D721Med (cell line): ENCODE results near the gene TSPAN9.

Experiments used
- DNase-seq: peaks from one replicate; pipeline ENCODE4 v3.0.0; 2011; ENCODE audit warnings: low spot score; ENCODE audit not compliant: insufficient read length
- FAIRE-seq: peaks from 2 replicates; lab custom pipeline; 2011; peaks lifted over from hg19 to GRCh38; lab: Jason Lieb, UNC
- CTCF ChIP-seq: IDR thresholded peaks from 2 replicates; pipeline ENCODE4 v1.5.1; 2012; ENCODE audit warnings: mild to moderate bottlenecking, control low read depth; ENCODE audit not compliant: insufficient read depth; ENCODE audit errors: missing control alignments

Gene TSPAN9

GRCh38 chr12:3165078-3165980 lies 88.2 kb downstream of the TSPAN9 start:
- FAIRE-seq (peak; percentile 92), DNase-seq (peak; percentile 48)
- no peak for TF ChIP-seq CTCF

- DNase-seq (no peak), FAIRE-seq (no peak)
- no peak for TF ChIP-seq CTCF
Measured at GRCh38 chr12:3167636-3168035, 90.5 kb downstream of the TSPAN9 start.

GRCh38 chr12:3168223-3169221 lies 91.3 kb downstream of the TSPAN9 start:
- DNase-seq, result no peak
- TF ChIP-seq CTCF, result no peak
- FAIRE-seq, result no peak

GRCh38 chr12:3170423-3171194 lies 93.4 kb downstream of the TSPAN9 start:
- no peak for TF ChIP-seq CTCF
- FAIRE-seq, result no peak
- no peak for DNase-seq

- no peak for TF ChIP-seq CTCF
- FAIRE-seq (no peak), DNase-seq (no peak)
Measured at GRCh38 chr12:3171195-3171591, 94.0 kb downstream of the TSPAN9 start.

- no peak for TF ChIP-seq CTCF
- DNase-seq (no peak), FAIRE-seq (no peak)
Measured at GRCh38 chr12:3172124-3173007, 95.2 kb downstream of the TSPAN9 start.
